ENCODE results near the gene PCSK2. TPM values are rescaled to one million over a fixed set of nuclear protein-coding genes. Genes with fewer than 3 reads are reported as not detected.

The PCSK2 gene
- total and polyA plus RNA-seq, 2 of the 8 experiments (the other 6 are each of a cell fraction or from before 2014, with no cell fraction given): 1.9 to 4.2 TPM

GRCh38 chr20:17533396-17533795, 306.6 kb downstream of the PCSK2 start:
- Histone ChIP-seq H3K9ac (replicated peaks in 1 of 4; ENCODE audit: extremely low read depth in 1 of 4, low read depth in 3 of 4, low read length in 3 of 4) (no peak overlapping the region), H3K4me1 (replicated peaks in 1 of 4; ENCODE audit: control insufficient read depth in 3 of 4, insufficient read depth in 4 of 4, low read length in 3 of 4) (peaks cover 5 to 15% (median 10%) of the 10 kb centered on the region in 4 experiments), H3K27me3 (replicated peaks in 1 of 4; ENCODE audit: control insufficient read depth in 3 of 4, extremely low read depth in 1 of 4, insufficient read depth in 3 of 4, low read length in 3 of 4) (peaks cover 2 to 17% (median 11%) of the 10 kb centered on the region in 4 experiments), H3K27ac (ENCODE audit: low read depth, low read length) (no peak overlapping the region), H3K79me1 (ENCODE audit: low read depth, low read length) (no peaks in the 10 kb centered on the region), H2BK15ac (ENCODE audit: low read length) (no peak overlapping the region; the same call in 1 of the 2 replicates), H3K4ac (replicated peaks; ENCODE audit: insufficient read length, low read depth, low read length) (no peak overlapping the region), H3K23ac (ENCODE audit: insufficient read length) (no peak overlapping the region), H4K5ac (ENCODE audit: insufficient read length, low read depth, low read length) (peak overlapping the region; percentile 57), H3K36me3 (ENCODE audit: control insufficient read depth in 2 of 4, insufficient read depth in 4 of 4, low read length in 3 of 4) (no peaks in the 10 kb centered on the region), H3K23me2 (ENCODE audit: low read depth, low read length) (peaks cover 6% of the 10 kb centered on the region; the same call in 1 of the 2 replicates), H2AK5ac (ENCODE audit: low read depth, low read length) (no peak overlapping the region), H2AFZ (ENCODE audit: low read length) (no peak overlapping the region), H2BK120ac (replicated peaks; ENCODE audit: low read depth, low read length) (no peak overlapping the region), H3K79me2 (ENCODE audit: control insufficient read depth in 1 of 2, insufficient read depth in 2 of 2, low read length in 2 of 2) (no peaks in the 10 kb centered on the region), H3K18ac (ENCODE audit: extremely low read depth, low read length) (0 out of 2 replicates have a peak overlapping the region, but pooled peaks have one; percentile 17), H4K8ac (ENCODE audit: extremely low read depth, insufficient read depth, low read length) (no peak overlapping the region), H2BK12ac (ENCODE audit: low read depth, low read length) (no peak overlapping the region), H3K56ac (replicated peaks; ENCODE audit: insufficient read length, low read depth, low read length) (no peak overlapping the region), H2BK5ac (ENCODE audit: low read depth, low read length) (peak overlapping the region; percentile 3; the same call in 1 of the 2 replicates), H3K4me3 (ENCODE audit: extremely low read depth in 1 of 4, insufficient read depth in 2 of 4, low read depth in 3 of 4, low read length in 4 of 4) (no peak overlapping the region), H3K4me2 (ENCODE audit: insufficient read depth in 1 of 2, low read depth in 2 of 2, low read length in 2 of 2) (peak overlapping the region in 1 of 2 experiments; percentile 24; a peak in 2 of 4 replicates), H3K9me3 (ENCODE audit: insufficient read depth in 2 of 2, low read depth in 1 of 2, low read length in 1 of 2) (no peaks in the 10 kb centered on the region), H4K20me1 (replicated peaks in 1 of 2; ENCODE audit: control insufficient read depth in 1 of 2, insufficient read depth in 2 of 2, low read length in 2 of 2) (no peaks in the 10 kb centered on the region), H4K91ac (replicated peaks; ENCODE audit: insufficient read length, low read length) (no peak overlapping the region), H2BK20ac (ENCODE audit: low read length) (no peak overlapping the region), H3K14ac (ENCODE audit: insufficient read length) (no peak overlapping the region)
- FAIRE-seq (no peak), DNase-seq (ENCODE audit: low read depth in 1 of 2, low spot score in 2 of 2) (no peak)
- ChIA-PET CTCF (ENCODE audit: partially characterized antibody) (interaction anchor here (0.6 to 5.4 kb wide), 7 partner anchors 11 to 464 kb away, joined by 3 to 67 read pairs (median 5); no protein-coding TSS in a partner anchor), POLR2A (ENCODE audit: partially characterized antibody) (interaction anchor here (1.3 to 2.4 kb wide), 7 partner anchors 13 to 82 kb away, joined by 3 to 9 read pairs (median 3); partner anchors contain the start of gene DSTN)
- WGBS, 2 experiments (ENCODE audit: extremely low coverage in 1 of 2, insufficient coverage in 1 of 2, insufficient read length in 1 of 2, insufficient replicate concordance in 2 of 2, low coverage in 1 of 2, low lambda C conversion rate in 2 of 2, missing lambda C conversion rate in 1 of 2): 75% methylated on average over 1 of the region's 1 CpG; no CpG with 5 or more reads in 1 of the 2 experiments
- TF ChIP-seq HDAC2 (IDR thresholded peaks at IDR 0.05; ENCODE audit: borderline replicate concordance in 1 of 2, low read depth in 2 of 2, low read length in 2 of 2) (no peak), SIN3A (conservative IDR thresholded peaks at IDR 0.05 in 1 of 2, IDR thresholded peaks at IDR 0.05 in 1 of 2; ENCODE audit: low read depth in 1 of 2, low read length in 2 of 2) (no peak), EP300 (IDR thresholded peaks at IDR 0.05; ENCODE audit: borderline replicate concordance in 1 of 2, low read depth in 2 of 2, low read length in 2 of 2) (no peak), USF2 (IDR thresholded peaks at IDR 0.05; ENCODE audit: low read length) (peak; percentile 86), SP1 (IDR thresholded peaks at IDR 0.05; ENCODE audit: low read depth, low read length) (0 out of 2 replicates have a peak, but pooled peaks have one; percentile 12), SUZ12 (IDR thresholded peaks at IDR 0.05; ENCODE audit: low read length) (no peak), ATF3 (IDR thresholded peaks at IDR 0.05; ENCODE audit: insufficient read depth, low read depth, low read length) (peak; percentile 58; the same call in 1 of the 2 replicates), CEBPB (IDR thresholded peaks at IDR 0.05; ENCODE audit: low read depth, low read length) (0 out of 2 replicates have a peak, but pooled peaks have one; percentile 37), RXRA (IDR thresholded peaks at IDR 0.05; ENCODE audit: insufficient read depth, low read depth, low read length) (no peak), POLR2A (IDR thresholded peaks at IDR 0.05; ENCODE audit: control extremely low read depth in 1 of 2, low read depth in 2 of 2, low read length in 2 of 2) (no peak), GTF2F1 (IDR thresholded peaks at IDR 0.05; ENCODE audit: borderline replicate concordance, low read depth, low read length) (no peak)

Measured in H1 (cell line).